Hypothalamus (tissue), 51 donors: Measurements from ENCODE around the gene DICER1.
A peak's percentile ranks its signal among the peaks of the same experiment; 100 is the strongest.
"Not testable (repeated sequence)": the region's sequence is repeated elsewhere in the genome, so short reads cannot be mapped to it uniquely, and the experiment has no call there.

Experiments
- DNase-seq, 51 donors: peaks; one replicate each; lab custom pipeline; 2025; lab: John Stamatoyannopoulos, UW

The DICER1 gene

GRCh38 chr14:95157327-95158189 lies at the start of gene DICER1:
TSS of gene DICER1 (minus strand) at chr14:95157529. CDS start at chr14:95133458, 24,071 bp downstream.
- DNase-seq = peak; percentile 81 to 99 (median 95)

- DNase-seq = no peak
These were observed 49.2 kb upstream of the DICER1 start for GRCh38 chr14:95206534-95206933.

GRCh38 chr14:95204705-95205104 lies 47.4 kb upstream of the DICER1 start:
- DNase-seq = no peak

GRCh38 chr14:95201745-95202144 lies 44.4 kb upstream of the DICER1 start:
- DNase-seq = not testable (repeated sequence)

- no peak for DNase-seq
These were observed 43.1 kb upstream of the DICER1 start for GRCh38 chr14:95200404-95200803.

- DNase-seq = no peak
These were observed 42.1 kb upstream of the DICER1 start for GRCh38 chr14:95199298-95199983.

GRCh38 chr14:95198320-95198719 lies 41.0 kb upstream of the DICER1 start:
- DNase-seq = no peak

- DNase-seq = no peak
These were observed 40.2 kb upstream of the DICER1 start for GRCh38 chr14:95197551-95197950.

GRCh38 chr14:95196826-95197545 lies 39.7 kb upstream of the DICER1 start:
- no peak for DNase-seq

- DNase-seq = no peak
These were observed 38.9 kb upstream of the DICER1 start for GRCh38 chr14:95196268-95196667.

GRCh38 chr14:95195031-95195430 lies 37.7 kb upstream of the DICER1 start:
- DNase-seq = no peak

- DNase-seq = no peak
These were observed 35.8 kb upstream of the DICER1 start for GRCh38 chr14:95193081-95193480.

- DNase-seq = no peak
These were observed 35.0 kb upstream of the DICER1 start for GRCh38 chr14:95192311-95192710.

GRCh38 chr14:95191445-95192199 lies 34.3 kb upstream of the DICER1 start:
- DNase-seq = no peak

GRCh38 chr14:95190857-95191256 lies 33.5 kb upstream of the DICER1 start:
- no peak for DNase-seq

GRCh38 chr14:95190346-95190840 lies 33.1 kb upstream of the DICER1 start:
- DNase-seq = no peak

GRCh38 chr14:95189367-95190132 lies 32.2 kb upstream of the DICER1 start:
- DNase-seq = no peak

- no peak for DNase-seq
These were observed 31.1 kb upstream of the DICER1 start for GRCh38 chr14:95188380-95188779.

GRCh38 chr14:95185767-95186392 lies 28.6 kb upstream of the DICER1 start:
- no peak for DNase-seq
